Uterus (tissue), 4 donors: ENCODE measurements around the gene PIP5K1C. TPM values are rescaled to one million over a fixed set of nuclear protein-coding genes. Genes with fewer than 3 reads are reported as not detected.

Experiments used
- DNase-seq, 2 donors: peaks; one replicate each; pipeline ENCODE4 v3.0.0-alpha.2; 2019 to 2020
- H3K27ac ChIP-seq, 2 donors: fragments of 200-600 bp; sonication (generic); 1 replicate in 1 of 2; 2 replicates in 1 of 2; pipeline ENCODE4 v1.5.1; 2016 to 2018
- H3K27me3 ChIP-seq, 2 donors: fragments of 200-600 bp; sonication (generic); one replicate each; pipeline ENCODE4 v1.5.1; 2018 to 2019; ENCODE audit warnings: control low read depth in 1 of 2
- H3K36me3 ChIP-seq, 2 donors: fragments of 200-600 bp; sonication (generic); one replicate each; pipeline ENCODE4 v1.5.1; 2019; ENCODE audit warnings: control low read depth in 1 of 2
- H3K4me1 ChIP-seq, 2 donors: fragments of 200-600 bp; sonication (generic); one replicate each; pipeline ENCODE4 v1.5.1; 2018 to 2019; ENCODE audit warnings: control low read depth in 1 of 2
- H3K4me3 ChIP-seq, 2 donors: fragments of 200-600 bp; sonication (generic); 1 replicate in 1 of 2; 2 replicates in 1 of 2; pipeline ENCODE4 v1.5.1; 2018 to 2019; ENCODE audit warnings: mild to moderate bottlenecking in 1 of 2
- H3K9me3 ChIP-seq, 2 donors: fragments of 200-600 bp; sonication (generic); one replicate each; pipeline ENCODE4 v1.5.1; 2019; ENCODE audit warnings: control low read depth in 1 of 2
- POLR2A ChIP-seq, 2 donors: fragments of 450-650 bp; IDR thresholded peaks; one replicate each; pipeline ENCODE4 v1.6.1; 2016; ENCODE audit warnings: antibody characterized with exemption in 2 of 2, mild to moderate bottlenecking in 1 of 2, moderate library complexity in 1 of 2
- intact Hi-C: fragments of 100-400 bp; cut with DNase I; formaldehyde crosslinking; loops from one replicate; pipeline ENCODE4 v1.15.1; 2023; ENCODE audit warnings: low total_unique reads
- total RNA-seq, 4 donors: library from RNA; depleted of rRNA in 3 of 4; stranded (reverse); fragments of >200 nt in 3 of 4; gene quantifications; one replicate each; pipeline versions ENCODE4 v1.1.0 to v1.2.4, GENCODE V29; 2014 to 2023
- TF ChIP-seq, protein P1 (sequence below), 4 experiments: fragments of 200-600 bp in 2 of 4; fragments of 450-650 bp in 2 of 4; sonication (generic) in 2 of 4; IDR thresholded peaks; one replicate each; pipeline ENCODE4 v1.5.1; 2016 to 2019; ENCODE audit warnings: antibody characterized with exemption in 4 of 4, mild to moderate bottlenecking in 2 of 4, moderate library complexity in 1 of 4
- donor health status: DM: yes; HTN: yes; CAD: no.

The PIP5K1C gene
- total RNA-seq, 4 donors from 2014 or later: 6.2 to 77.5 (median 33.2) TPM

DNA sequence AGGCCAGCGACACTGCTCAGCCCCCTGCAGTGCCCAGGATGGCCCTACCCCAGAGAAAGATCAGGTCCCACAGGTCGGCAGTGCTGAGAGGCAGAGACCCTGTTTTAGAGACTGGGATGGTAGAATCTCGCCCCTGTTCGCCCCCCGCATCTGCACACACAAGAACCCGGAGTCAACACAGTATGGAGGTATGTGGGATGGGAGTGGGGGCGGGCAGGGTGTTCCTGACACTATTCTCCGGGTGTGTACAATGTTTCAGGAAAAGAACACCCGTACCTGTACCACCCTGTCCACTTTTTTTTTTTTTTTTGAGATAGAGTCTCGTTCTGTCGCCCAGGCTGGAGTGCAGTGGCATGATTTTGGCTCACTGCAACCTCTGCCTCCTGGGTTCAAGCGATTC, 19.3 kb downstream of the PIP5K1C start:
- H3K4me1 ChIP-seq: peaks cover 5 to 7% of the 10 kb centered on the region in 2 donors
- DNase-seq: no peak
- no peaks in the 10 kb centered on the region for H3K36me3 ChIP-seq
- H3K9me3 ChIP-seq: peaks cover 0 to 4% of the 10 kb centered on the region in 2 donors
- intact Hi-C loops: no loop called here
- no peak overlapping the region for H3K4me3 ChIP-seq
- no peaks in the 10 kb centered on the region for H3K27me3 ChIP-seq
- H3K27ac ChIP-seq: no peak overlapping the region
- TF ChIP-seq POLR2A (IDR thresholded peaks at IDR 0.05): no peak
- TF ChIP-seq, protein P1, sequence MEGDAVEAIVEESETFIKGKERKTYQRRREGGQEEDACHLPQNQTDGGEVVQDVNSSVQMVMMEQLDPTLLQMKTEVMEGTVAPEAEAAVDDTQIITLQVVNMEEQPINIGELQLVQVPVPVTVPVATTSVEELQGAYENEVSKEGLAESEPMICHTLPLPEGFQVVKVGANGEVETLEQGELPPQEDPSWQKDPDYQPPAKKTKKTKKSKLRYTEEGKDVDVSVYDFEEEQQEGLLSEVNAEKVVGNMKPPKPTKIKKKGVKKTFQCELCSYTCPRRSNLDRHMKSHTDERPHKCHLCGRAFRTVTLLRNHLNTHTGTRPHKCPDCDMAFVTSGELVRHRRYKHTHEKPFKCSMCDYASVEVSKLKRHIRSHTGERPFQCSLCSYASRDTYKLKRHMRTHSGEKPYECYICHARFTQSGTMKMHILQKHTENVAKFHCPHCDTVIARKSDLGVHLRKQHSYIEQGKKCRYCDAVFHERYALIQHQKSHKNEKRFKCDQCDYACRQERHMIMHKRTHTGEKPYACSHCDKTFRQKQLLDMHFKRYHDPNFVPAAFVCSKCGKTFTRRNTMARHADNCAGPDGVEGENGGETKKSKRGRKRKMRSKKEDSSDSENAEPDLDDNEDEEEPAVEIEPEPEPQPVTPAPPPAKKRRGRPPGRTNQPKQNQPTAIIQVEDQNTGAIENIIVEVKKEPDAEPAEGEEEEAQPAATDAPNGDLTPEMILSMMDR (IDR thresholded peaks at IDR 0.05): no peak

DNA sequence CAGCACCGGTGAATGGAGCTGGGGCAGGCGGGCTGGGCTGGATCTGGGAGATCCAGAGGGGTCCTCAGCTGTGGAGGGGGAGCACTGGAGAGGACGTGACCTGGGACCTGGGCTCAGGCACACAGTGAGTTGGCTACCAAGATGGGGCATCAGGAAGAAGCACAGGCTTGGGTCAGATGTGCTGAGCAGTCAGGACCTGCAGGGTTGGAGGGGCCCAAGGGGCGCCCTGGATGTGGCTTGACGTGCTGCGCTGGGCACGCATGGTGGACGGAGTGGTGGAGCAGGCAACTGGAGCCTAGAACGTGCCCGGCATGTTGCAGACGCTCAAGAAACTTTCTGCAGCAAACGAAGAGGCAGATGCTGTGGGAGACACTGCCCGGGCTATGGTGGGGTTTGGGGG, 20.7 kb downstream of the PIP5K1C start:
- Histone ChIP-seq H3K27ac (no peak overlapping the region), H3K4me1 (peaks cover 5 to 7% of the 10 kb centered on the region in 2 donors)

DNA sequence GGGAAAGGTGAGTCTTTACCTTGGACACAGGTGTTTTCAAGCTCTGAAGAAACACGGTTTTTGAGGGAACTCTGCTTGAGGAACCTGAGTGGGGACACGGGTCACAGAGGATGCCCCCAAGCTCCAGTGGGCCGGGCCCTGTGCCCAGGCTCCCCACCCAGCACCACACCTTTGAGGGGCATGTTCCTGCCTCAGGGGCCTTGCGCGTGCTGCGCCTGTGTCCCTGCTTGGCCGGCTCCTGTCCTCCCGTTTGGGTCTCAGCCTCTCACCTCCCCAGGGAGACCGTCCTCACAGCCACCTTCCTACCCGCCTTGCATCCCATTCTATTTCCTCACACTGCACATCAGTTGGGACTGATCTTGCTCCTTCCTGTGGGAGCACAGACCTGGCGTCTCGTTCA, 21.1 kb downstream of the PIP5K1C start:
- Histone ChIP-seq H3K27ac (no peak overlapping the region), H3K4me3 (no peak overlapping the region), H3K4me1 (peaks cover 5 to 7% of the 10 kb centered on the region in 2 donors), H3K27me3 (no peaks in the 10 kb centered on the region), H3K9me3 (no peaks in the 10 kb centered on the region), H3K36me3 (no peaks in the 10 kb centered on the region)
- intact Hi-C loops: no loop called here
- TF ChIP-seq, protein P1 (IDR thresholded peaks at IDR 0.05): no peak
- no peak for TF ChIP-seq POLR2A (IDR thresholded peaks at IDR 0.05)
- no peak for DNase-seq

More for the DNA sequence above, 20.7 kb downstream of the PIP5K1C start:
- no peak for TF ChIP-seq POLR2A (IDR thresholded peaks at IDR 0.05)
- TF ChIP-seq, protein P1 (IDR thresholded peaks at IDR 0.05): no peak
- no peaks in the 10 kb centered on the region for H3K27me3 ChIP-seq
- peaks cover 0 to 4% of the 10 kb centered on the region in 2 donors for H3K9me3 ChIP-seq
- H3K36me3 ChIP-seq: no peaks in the 10 kb centered on the region
- no peak for DNase-seq
- H3K4me3 ChIP-seq: no peak overlapping the region
- intact Hi-C loops: no loop called here

- DNase-seq: no peak
- Histone ChIP-seq H3K4me3 (no peak overlapping the region), H3K36me3 (no peaks in the 10 kb centered on the region), H3K9me3 (no peaks in the 10 kb centered on the region), H3K4me1 (peaks cover 3 to 4% of the 10 kb centered on the region in 2 donors), H3K27me3 (no peaks in the 10 kb centered on the region), H3K27ac (no peak overlapping the region)
- no peak for TF ChIP-seq POLR2A (IDR thresholded peaks at IDR 0.05)
- TF ChIP-seq, protein P1 (IDR thresholded peaks at IDR 0.05): no peak
- intact Hi-C loops: no loop called here
Measured at GRCh38 chr19:3678188-3678587, 22.1 kb downstream of the PIP5K1C start.

DNA sequence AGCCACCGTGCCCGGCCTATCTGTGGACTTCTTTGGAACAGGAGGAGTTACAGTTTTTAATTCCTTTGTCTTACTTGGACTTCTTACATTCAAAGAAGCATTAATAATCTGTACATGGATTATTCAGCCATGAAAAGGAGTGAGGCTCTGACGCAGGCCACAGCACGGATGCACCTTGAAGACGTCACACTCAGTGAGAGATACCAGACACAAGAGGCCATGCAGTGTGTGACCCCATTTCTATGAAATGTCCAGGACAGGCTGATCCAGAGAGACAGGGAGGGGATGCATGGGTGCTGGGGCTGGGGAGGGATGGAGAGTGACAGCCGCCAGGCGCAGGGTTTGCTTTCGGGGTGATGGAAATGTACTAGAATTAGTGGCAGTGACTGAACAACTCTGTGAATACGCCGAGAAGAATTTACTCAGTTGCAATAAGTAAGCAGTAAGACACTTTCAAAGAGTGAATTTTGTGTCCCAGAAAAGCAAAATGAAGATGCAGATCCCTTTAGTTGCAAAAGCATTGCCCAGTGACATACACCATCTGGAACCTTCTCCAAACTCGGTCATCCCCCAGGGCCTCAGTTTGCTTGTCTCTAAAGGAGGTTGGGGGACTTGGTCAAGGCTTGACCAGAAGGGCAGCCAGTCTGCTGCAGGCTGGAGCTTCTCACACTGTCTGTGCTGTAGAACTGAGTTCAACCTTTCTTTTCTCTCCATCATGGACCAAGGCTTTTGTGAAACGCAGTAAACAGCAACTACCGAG, 25.3 kb downstream of the PIP5K1C start:
- TF ChIP-seq, protein P1 (IDR thresholded peaks at IDR 0.05): no peak
- no peak for TF ChIP-seq POLR2A (IDR thresholded peaks at IDR 0.05)
- Histone ChIP-seq H3K36me3 (no peaks in the 10 kb centered on the region), H3K27ac (peak overlapping the region; percentile 5 to 8), H3K4me3 (no peak overlapping the region), H3K4me1 (peaks cover 5 to 15% of the 10 kb centered on the region in 2 donors), H3K27me3 (no peaks in the 10 kb centered on the region), H3K9me3 (no peaks in the 10 kb centered on the region)
- intact Hi-C loops: no loop called here
- no peak for DNase-seq
